Stimulated activated effector memory CD8-positive, alpha-beta T cell treated with anti-CD3 and anti-CD28 coated beads, Interleukin-12 subunit alpha, Interleukin-12 subunit beta, amount 100 ng/mL, for 72 hours (primary cell): ENCODE results near the gene ALOX12.

Experiments
- ATAC-seq: fragments of 150-1000 bp; cut with Tn5 transposase; 2 replicates; pipeline ENCODE4 v1.10.0; 2021
- DNase-seq, 2 donors: peaks; one replicate each; pipeline ENCODE4 v3.0.0; 2021 to 2022; ENCODE audit warnings: low spot score in 2 of 2
- H3K27ac Mint-ChIP-seq: one replicate; pipeline ENCODE4 v1.8.0; 2022; ENCODE audit warnings: mild to moderate bottlenecking, mixed read lengths
- H3K36me3 Mint-ChIP-seq: one replicate; pipeline ENCODE4 v1.8.0; 2022; ENCODE audit warnings: mild to moderate bottlenecking, mixed read lengths
- H3K4me1 Mint-ChIP-seq: one replicate; pipeline ENCODE4 v1.8.0; 2022; ENCODE audit warnings: mixed read lengths
- H3K4me3 Mint-ChIP-seq: one replicate; pipeline ENCODE4 v1.8.0; 2022; ENCODE audit warnings: mild to moderate bottlenecking, mixed read lengths
- H3K9me3 Mint-ChIP-seq: one replicate; pipeline ENCODE4 v1.8.0; 2022; ENCODE audit warnings: mixed read lengths

Gene ALOX12

DNA sequence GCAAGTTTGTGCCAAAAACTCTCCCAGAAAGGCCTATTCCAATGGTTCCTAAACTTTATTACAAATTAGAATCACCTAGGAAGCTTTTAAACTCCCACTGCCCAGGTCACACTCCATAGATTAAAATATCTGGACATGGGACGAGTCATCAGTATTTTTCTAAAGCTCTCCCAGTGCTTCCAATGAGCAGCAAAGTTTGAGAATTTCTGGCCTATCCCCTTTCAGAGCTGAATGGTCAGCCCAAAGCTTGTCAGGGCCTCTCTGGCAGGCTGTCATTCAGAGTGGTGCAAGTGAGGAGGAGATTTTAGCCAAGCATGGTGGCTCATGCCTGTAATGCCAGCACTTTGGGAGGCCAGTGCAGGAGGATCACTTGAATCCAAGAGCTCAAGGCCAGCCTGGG lies 29.4 kb downstream of the ALOX12 start:
- DNase-seq, result no peak
- Mint-ChIP-seq H3K4me1 (peaks cover 62% of the 10 kb centered on the region), H3K4me3 (no peak overlapping the region), H3K9me3 (no peaks in the 10 kb centered on the region), H3K36me3 (peaks cover 25% of the 10 kb centered on the region), H3K27ac (no peak overlapping the region)
- ATAC-seq, result no peak

DNA sequence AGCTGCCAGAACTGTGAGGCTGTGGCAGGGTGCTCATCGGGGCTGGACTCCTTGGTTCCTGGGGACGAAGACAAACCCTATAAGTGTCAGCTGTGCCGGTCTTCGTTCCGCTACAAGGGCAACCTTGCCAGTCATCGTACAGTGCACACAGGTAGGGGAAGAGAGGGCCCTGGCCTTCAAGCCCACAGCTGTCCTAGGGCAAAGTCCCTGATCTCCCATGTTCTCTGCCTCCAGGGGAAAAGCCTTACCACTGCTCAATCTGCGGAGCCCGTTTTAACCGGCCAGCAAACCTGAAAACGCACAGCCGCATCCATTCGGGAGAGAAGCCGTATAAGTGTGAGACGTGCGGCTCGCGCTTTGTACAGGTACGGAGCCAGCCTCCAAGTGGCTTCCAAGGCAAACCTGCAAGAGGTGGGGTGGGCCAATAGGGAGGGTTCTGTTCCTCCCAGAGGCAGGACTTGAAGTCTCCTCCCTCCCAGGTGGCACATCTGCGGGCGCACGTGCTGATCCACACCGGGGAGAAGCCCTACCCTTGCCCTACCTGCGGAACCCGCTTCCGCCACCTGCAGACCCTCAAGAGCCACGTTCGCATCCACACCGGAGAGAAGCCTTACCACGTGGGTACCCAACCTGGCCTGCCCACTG lies 30.7 kb downstream of the ALOX12 start:
- no peak for DNase-seq
- Mint-ChIP-seq H3K9me3 (no peaks in the 10 kb centered on the region), H3K27ac (peak overlapping the region; percentile 40), H3K4me1 (peaks cover 56% of the 10 kb centered on the region), H3K4me3 (no peak overlapping the region), H3K36me3 (peaks cover 18% of the 10 kb centered on the region)
- ATAC-seq, result no peak

DNA sequence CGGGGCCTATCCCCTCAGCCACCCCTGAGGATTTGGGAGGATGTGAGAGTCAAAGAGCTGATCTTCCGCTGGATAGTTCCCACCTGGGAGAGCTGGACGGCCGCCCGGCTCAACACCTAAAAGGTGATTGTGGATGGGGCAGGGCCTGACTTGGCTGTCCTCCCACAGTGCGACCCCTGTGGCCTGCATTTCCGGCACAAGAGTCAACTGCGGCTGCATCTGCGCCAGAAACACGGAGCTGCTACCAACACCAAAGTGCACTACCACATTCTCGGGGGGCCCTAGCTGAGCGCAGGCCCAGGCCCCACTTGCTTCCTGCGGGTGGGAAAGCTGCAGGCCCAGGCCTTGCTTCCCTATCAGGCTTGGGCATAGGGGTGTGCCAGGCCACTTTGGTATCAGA lies 31.5 kb downstream of the ALOX12 start:
- Mint-ChIP-seq H3K9me3 (no peaks in the 10 kb centered on the region), H3K27ac (peak overlapping the region; percentile 86)

DNA sequence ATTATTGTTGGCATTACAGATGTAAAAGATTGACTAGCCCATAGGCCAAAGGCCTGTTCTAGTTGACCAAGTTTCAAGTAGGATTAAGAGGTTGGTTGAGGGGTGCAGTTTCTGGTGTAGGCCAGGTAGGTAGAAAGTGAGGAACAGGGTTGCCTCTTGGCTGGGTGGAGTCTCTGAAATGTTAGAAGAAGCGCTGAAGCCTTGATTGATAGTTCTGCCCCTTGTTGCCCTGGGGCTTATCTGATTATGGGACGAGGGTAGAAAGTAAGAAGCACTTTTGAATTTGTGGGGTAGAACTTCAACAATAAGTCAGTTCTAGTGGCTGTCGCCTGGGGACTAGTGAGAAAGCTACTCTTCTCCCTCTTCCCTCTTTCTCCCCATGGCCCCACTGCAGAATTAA lies 33.2 kb downstream of the ALOX12 start:
- Mint-ChIP-seq H3K9me3 (no peaks in the 10 kb centered on the region), H3K4me3 (peak overlapping the region; percentile 49), H3K27ac (peak overlapping the region; percentile 86), H3K4me1 (peaks cover 52% of the 10 kb centered on the region), H3K36me3 (peaks cover 2% of the 10 kb centered on the region)
- DNase-seq, result no peak
- ATAC-seq, result no peak

More for the DNA sequence above, 31.5 kb downstream of the ALOX12 start:
- Mint-ChIP-seq H3K4me3 (no peak overlapping the region), H3K36me3 (peaks cover 16% of the 10 kb centered on the region), H3K4me1 (peaks cover 55% of the 10 kb centered on the region)
- DNase-seq, result no peak
- no peak for ATAC-seq

DNA sequence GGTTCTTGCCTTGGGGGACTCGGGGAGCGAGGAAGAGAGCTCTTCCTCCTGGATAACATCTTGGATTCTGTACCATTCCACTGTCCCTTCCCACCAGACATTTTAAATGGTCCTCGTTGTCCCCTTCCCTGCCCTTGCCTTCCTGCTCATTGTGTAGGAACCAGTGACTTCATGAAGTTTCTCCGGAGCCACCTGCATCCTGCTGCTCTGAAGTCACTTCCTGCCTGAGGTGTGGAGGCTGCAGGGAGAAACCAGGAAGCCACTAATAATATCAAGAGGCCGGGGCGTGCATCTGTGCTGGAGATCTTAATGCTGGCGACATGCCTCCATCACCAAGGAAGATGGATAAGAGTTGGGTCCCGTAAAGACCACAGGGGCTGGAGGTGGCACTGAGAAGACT lies 33.8 kb downstream of the ALOX12 start:
- H3K27ac Mint-ChIP-seq, result peak overlapping the region; percentile 86
- peaks cover 54% of the 10 kb centered on the region for H3K4me1 Mint-ChIP-seq
- H3K36me3 Mint-ChIP-seq, result no peaks in the 10 kb centered on the region
- DNase-seq (no peak), ATAC-seq (peak; percentile 76)
- H3K4me3 Mint-ChIP-seq, result peak overlapping the region; percentile 49
- H3K9me3 Mint-ChIP-seq, result no peaks in the 10 kb centered on the region

DNA sequence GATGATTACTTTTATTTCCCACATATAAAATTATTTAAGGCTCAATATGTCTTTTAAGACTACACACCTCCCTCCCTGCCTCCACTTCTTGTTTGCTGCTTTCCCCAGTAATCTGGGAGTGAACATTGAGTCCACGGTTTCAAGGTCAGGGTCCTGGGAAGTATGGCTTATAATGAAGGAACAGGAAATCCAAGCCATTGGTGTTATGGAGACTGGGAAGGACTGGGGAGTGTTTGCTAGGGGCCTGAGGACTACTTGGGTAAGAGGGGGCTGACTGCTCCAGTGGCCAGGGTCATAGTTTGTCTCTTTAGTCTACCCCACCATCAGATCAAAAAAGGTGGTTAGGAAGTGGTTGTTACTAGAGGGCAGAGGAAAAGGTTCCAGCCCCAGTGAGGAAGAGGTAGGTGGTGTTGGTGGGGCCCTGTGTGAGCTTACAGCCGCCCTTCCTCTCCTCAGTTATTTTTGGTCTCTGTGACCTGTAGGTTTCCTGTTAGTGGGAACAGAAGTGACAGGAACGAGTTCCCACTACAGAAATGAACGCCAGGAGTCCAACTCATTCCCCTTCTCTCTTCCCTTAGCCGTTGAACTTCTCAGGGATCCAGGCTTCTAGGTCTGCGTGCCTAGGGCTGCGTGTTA lies 39.2 kb downstream of the ALOX12 start:
- peaks cover 73% of the 10 kb centered on the region for H3K4me1 Mint-ChIP-seq
- ATAC-seq (peak; percentile 71), DNase-seq (no peak)
- no peaks in the 10 kb centered on the region for H3K9me3 Mint-ChIP-seq
- peak overlapping the region; percentile 99 for H3K27ac Mint-ChIP-seq
- H3K4me3 Mint-ChIP-seq, result peak overlapping the region; percentile 95
- H3K36me3 Mint-ChIP-seq, result peaks cover 19% of the 10 kb centered on the region

DNA sequence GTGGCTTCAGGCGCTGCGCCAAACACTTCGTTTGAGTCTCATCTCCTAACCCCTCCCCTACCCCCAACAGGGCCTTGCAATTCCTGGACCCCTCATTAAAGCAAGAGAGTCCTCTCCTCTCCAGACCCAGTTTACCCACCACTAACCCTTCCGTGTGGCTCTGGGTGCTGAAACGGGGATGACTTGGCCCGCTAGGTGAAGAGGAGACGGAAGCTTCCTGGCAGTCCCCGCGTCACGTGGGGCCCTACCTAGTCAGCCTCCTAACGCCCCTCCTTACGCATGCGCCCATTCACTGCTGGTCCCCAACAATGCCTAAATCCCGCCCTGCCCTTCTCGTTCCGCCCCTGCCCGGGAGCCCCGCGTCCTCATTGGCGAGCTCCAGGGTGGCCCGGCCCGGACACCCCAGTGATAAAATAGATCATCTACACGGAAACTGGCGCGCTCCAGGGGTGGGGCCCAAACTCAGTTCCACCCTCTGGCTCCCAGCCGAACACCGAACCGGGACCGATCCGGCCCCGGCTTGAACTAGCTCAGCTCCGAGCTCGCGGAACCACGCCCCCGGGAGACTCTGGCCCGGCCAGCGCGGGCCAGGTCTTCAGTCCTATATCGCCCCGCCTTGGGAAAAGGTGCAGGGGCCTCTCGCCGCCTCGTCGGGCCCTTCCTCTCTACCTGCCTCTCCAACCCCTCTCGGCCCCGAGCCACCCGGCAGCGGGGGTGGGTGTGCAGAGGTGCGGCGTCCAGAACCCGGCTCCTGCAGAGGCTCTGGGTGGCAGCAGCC lies 39.9 kb downstream of the ALOX12 start, which contains the start of gene SLC16A13:
TSS of gene SLC16A13 (plus strand) at position 425 of the 778 bp plus-strand sequence. CDS start 368 bp downstream, outside the sequence.
- Mint-ChIP-seq H3K9me3 (no peaks in the 10 kb centered on the region), H3K36me3 (peaks cover 20% of the 10 kb centered on the region), H3K4me3 (peak within 1 kb of the TSS; percentile 95), H3K4me1 (peaks cover 66% of the 10 kb centered on the region), H3K27ac (peak within 1 kb of the TSS; percentile 99)
- peak; percentile 95 for ATAC-seq
- DNase-seq, result peak; percentile 89 to 98

DNA sequence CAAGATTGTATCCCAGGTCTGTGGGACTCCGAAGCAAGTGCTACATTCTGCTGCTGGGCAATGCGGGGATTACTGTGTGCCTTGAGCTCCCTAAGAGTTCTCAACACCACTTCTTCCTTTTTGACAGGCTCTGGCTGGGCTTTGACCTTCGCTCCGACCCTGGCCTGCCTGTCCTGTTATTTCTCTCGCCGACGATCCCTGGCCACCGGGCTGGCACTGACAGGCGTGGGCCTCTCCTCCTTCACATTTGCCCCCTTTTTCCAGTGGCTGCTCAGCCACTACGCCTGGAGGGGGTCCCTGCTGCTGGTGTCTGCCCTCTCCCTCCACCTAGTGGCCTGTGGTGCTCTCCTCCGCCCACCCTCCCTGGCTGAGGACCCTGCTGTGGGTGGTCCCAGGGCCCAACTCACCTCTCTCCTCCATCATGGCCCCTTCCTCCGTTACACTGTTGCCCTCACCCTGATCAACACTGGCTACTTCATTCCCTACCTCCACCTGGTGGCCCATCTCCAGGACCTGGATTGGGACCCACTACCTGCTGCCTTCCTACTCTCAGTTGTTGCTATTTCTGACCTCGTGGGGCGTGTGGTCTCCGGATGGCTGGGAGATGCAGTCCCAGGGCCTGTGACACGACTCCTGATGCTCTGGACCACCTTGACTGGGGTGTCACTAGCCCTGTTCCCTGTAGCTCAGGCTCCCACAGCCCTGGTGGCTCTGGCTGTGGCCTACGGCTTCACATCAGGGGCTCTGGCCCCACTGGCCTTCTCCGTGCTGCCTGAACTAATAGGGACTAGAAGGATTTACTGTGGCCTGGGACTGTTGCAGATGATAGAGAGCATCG lies 42.4 kb downstream of the ALOX12 start:
- H3K4me3 Mint-ChIP-seq, result peak overlapping the region; percentile 95
- H3K27ac Mint-ChIP-seq, result peak overlapping the region; percentile 65
- ATAC-seq (no peak), DNase-seq (no peak)
- H3K9me3 Mint-ChIP-seq, result no peaks in the 10 kb centered on the region
- H3K36me3 Mint-ChIP-seq, result peaks cover 26% of the 10 kb centered on the region
- peaks cover 65% of the 10 kb centered on the region for H3K4me1 Mint-ChIP-seq

DNA sequence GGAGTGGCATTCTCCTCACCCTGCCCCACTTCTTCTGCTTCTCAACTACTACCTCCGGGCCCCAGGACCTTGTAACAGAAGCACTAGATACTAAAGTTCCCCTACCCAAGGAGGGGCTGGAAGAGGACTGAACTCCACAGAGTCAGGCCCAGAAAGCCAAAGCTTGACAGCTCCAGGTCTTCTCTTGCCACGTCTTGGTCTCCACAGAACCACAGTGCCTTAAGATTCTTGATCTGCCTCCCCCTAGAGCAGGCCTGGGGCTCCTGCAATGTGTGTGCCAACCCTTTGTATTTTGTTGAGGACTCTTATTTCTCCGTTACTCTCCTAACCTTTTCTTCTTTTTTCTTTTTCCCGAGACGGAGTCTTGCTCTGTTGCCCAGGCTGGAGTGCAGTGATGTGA lies 44.0 kb downstream of the ALOX12 start:
- no peak for DNase-seq
- no peak for ATAC-seq
- no peaks in the 10 kb centered on the region for H3K9me3 Mint-ChIP-seq
- no peak overlapping the region for H3K4me3 Mint-ChIP-seq
- peaks cover 26% of the 10 kb centered on the region for H3K36me3 Mint-ChIP-seq
- H3K4me1 Mint-ChIP-seq, result peaks cover 55% of the 10 kb centered on the region
- peak overlapping the region; percentile 78 for H3K27ac Mint-ChIP-seq

DNA sequence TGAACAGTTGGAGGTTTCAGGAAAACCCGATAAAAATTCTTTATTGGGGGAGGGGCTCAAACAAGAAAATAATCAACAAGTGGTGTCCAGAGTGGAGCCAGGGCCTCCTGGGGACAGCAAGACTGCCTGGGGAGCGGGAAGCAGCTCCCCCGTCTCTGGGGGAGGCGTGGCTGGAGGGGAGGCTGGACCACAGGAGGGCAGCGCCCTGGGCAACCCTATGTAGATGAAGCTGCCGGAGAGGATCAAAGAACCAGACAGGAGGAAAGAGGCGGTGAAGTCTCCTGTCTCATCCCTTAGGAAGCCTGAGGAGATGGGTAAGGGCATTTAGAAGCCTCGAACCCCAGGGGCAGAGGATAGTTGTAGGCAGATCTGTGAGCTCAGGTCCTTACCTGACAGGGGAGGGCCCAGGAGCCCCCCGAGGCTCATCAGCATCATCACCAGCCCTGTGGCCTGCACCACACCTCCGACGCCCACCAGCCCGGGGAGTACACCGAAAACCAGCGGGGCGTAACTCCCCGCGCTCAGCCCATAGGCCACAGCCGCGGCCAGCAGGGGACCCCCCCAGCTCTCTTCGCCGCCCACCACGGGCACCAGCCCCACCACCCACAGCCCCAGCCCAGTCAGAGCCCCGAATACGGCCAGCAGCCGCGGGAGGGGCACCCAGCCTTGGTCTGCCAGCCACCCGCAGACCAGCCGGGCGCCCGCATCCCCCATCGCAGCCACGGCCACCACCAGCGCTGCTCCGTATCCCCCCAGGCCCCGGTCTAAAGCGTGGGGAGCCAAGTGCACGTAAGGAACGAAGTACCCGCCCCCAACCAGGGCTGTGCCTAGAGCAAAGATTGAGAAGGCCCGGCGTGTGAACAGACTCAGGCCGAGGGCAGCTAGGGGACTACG lies 46.0 kb downstream of the ALOX12 start:
- Mint-ChIP-seq H3K4me1 (peaks cover 47% of the 10 kb centered on the region), H3K27ac (peak overlapping the region; percentile 93), H3K4me3 (peak overlapping the region; percentile 78), H3K9me3 (no peaks in the 10 kb centered on the region), H3K36me3 (peaks cover 16% of the 10 kb centered on the region)
- ATAC-seq, result peak; percentile 48
- peak in 1 of 2 donors; percentile 26 for DNase-seq

DNA sequence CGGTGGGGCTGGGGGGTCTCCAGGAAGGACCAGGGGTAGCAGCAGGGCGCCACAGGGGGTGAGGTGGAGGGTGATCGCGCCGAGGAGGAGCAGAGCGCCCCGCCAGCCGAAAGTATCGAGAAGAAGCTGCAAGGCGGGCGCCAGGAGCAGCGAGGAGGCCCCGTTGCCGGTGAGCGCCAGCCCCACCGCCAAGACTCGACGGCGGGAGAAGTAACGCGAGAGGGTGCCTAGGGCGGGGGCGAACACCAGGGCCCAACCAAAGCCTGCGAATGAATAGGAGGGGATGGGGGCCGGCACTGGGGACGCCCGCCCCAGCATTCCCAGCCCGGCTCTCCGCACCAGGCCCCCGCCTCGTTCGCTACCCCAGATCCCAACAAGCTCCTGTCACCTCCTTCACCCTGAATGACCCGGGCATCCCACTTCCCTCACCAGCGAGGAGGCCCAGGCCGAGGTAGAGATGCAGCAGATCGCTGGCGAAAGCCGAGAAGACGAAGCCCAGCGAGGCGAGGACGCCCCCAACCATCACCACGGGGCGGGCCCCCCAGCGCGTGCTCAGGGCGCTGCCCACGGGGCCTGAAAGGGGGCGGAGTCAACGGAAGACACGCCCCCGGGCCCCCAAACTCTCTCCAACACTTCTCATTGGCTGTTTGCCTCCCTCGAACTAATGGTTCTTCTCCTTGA lies 46.8 kb downstream of the ALOX12 start:
- Mint-ChIP-seq H3K27ac (peak overlapping the region; percentile 93), H3K4me1 (peaks cover 49% of the 10 kb centered on the region)
- DNase-seq, result peak; percentile 40 to 74

DNA sequence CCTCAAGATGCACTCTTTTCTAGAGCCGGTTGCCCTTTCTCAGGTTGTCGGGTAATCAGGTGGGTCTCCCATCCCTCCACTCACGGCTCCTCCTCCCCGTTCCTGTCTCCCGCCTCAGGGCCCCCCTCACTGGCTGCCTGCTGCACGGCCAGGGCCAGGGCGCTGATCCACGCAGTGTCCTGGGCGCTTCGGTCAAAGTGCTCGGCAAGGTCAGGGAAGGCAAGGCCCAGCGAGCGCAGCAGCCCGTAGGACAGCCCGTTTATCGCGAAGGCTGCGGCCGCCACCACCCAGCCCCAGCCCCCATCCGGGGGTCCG lies 47.3 kb downstream of the ALOX12 start:
- H3K9me3 Mint-ChIP-seq, result no peaks in the 10 kb centered on the region
- peak; percentile 0 for ATAC-seq
- DNase-seq, result no peak
- peaks cover 23% of the 10 kb centered on the region for H3K36me3 Mint-ChIP-seq
- peaks cover 47% of the 10 kb centered on the region for H3K4me1 Mint-ChIP-seq
- H3K27ac Mint-ChIP-seq, result peak overlapping the region; percentile 93
- H3K4me3 Mint-ChIP-seq, result peak overlapping the region; percentile 78

More for the DNA sequence above, 46.8 kb downstream of the ALOX12 start:
- ATAC-seq, result peak; percentile 55
- Mint-ChIP-seq H3K36me3 (peaks cover 19% of the 10 kb centered on the region), H3K4me3 (peak overlapping the region; percentile 78), H3K9me3 (no peaks in the 10 kb centered on the region)

DNA sequence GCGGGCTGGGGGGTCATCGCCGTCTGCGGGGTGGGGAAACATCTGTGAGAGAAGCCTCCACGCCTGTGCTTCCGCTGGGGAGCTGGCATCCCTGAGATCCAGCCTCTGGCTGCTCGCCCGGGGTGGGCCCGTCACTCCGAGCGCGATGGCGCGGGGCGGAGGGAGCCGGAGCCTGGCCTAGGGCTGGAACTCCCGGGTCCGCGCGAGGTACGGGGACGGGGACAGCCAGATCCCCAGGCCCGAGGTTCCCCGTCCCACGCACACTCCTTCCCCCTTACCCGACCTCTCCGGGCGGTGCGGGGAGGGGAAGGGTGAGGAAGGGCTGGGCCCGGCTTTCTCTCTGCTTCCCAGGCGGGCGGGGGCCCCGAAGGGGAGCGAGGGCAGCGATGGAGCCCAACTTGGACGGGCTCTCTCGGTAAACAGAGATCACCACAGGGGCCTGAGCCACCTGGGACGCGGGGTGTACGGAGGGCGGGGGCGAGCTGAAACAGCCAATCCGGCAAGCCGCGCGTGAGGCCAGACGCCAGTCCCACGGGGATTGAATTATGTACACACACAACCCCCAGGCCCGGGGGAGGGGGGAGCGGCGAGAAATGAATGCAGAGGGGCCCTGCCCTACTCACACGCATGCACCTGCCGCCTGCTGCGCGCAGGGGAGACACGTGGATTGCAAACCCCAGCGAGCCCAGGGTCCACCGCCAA lies 47.8 kb downstream of the ALOX12 start, which contains the start of gene SLC16A11:
TSS of gene SLC16A11 (minus strand) at position 596 of the 702 bp plus-strand sequence. CDS start at position 17, 579 bp downstream.
- DNase-seq (peak; percentile 25 to 67), ATAC-seq (peak; percentile 2)
- H3K4me3 Mint-ChIP-seq, result peak within 1 kb of the TSS; percentile 78
- no peaks in the 10 kb centered on the region for H3K9me3 Mint-ChIP-seq
- peaks cover 42% of the 10 kb centered on the region for H3K4me1 Mint-ChIP-seq
- H3K36me3 Mint-ChIP-seq, result peaks cover 19% of the 10 kb centered on the region
- peak within 1 kb of the TSS; percentile 93 for H3K27ac Mint-ChIP-seq
